HG03095 (cell line): ENCODE data around the gene SERPINE1.
"Not testable (repeated sequence)": the region's sequence is repeated elsewhere in the genome, so short reads cannot be mapped to it uniquely, and the experiment has no call there.

Source experiments
- ATAC-seq: cut with Tn5 transposase; IDR thresholded peaks from one replicate; pipeline ENCODE4 v1.9.1; 2021; ENCODE audit warnings: moderate library complexity; ENCODE audit not compliant: unreplicated experiment

The SERPINE1 gene

DNA sequence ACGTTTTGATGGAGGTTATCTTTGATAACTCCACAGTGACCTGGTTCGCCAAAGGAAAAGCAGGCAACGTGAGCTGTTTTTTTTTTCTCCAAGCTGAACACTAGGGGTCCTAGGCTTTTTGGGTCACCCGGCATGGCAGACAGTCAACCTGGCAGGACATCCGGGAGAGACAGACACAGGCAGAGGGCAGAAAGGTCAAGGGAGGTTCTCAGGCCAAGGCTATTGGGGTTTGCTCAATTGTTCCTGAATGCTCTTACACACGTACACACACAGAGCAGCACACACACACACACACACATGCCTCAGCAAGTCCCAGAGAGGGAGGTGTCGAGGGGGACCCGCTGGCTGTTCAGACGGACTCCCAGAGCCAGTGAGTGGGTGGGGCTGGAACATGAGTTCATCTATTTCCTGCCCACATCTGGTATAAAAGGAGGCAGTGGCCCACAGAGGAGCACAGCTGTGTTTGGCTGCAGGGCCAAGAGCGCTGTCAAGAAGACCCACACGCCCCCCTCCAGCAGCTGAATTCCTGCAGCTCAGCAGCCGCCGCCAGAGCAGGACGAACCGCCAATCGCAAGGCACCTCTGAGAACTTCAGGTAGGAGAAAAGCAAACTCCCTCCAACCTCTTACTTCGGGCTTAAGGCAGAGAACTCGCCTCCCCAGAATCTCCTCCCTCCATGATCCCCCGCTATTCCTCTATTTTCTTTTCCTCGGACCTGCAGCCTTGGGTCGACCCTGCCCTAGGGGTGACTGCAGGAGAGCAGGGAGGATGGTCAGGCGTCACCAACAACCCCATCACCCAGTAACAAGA lies at the start of gene SERPINE1:
TSS of gene SERPINE1 (plus strand) at position 454 of the 809 bp plus-strand sequence. CDS start 1,290 bp downstream, outside the sequence.
- peak; percentile 50 for ATAC-seq

DNA sequence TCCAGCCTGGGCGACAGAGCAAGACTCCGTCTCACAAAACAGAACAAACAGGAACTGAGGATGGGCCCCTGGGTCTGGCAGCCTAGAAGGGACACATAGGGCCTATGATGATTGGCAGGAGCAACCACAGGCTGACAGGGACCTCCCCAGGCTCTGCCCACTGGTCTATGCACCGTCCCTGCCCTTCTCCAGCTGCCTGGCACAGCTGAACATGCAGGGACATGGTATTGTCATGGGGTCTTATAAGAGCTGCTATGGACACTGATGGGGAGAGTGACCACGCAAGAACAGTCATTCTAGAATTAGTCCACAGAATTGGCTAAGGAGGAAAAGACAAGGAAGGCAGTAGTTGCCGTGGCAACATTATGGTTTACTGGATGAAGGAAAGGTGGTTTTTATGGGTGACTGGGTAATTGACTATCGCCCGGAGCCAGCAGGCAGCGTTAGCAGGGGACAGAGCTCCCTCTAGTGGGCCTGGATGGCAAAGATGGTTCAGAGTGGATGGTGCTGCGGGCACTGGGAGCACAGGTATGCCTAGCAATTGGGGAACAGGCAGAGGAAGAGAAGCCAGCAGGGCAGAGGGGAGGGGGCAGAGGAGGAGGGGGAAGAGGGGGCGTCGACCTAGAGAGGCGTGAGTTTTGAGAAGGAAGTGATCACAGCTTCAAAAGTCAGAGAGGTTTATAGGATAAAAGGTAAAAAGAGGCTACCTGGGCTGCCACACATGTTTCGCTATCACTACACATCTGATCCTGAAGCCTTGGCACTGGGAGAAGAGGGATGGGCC lies 49.4 kb upstream of the SERPINE1 start:
- ATAC-seq = peak; percentile 85

DNA sequence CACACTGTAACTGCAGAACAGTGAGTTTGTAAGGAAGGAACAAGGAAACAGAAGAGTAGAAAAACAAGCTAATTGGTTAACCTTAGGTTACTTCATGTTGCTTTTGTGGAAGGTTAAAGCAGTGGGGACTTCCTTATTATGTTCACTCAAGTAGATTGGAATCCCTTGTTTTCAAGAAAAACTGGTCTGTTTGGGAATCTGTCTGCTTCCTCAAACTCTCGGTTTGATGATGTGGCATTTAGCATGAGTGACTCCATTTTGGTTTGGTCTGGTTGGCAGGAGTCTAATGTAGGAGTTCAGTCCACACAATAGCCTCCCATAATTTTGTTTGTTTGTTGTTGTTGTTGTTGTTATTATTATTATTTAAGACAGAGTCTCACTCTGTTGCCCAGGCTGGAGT lies 45.5 kb upstream of the SERPINE1 start:
- no peak for ATAC-seq

DNA sequence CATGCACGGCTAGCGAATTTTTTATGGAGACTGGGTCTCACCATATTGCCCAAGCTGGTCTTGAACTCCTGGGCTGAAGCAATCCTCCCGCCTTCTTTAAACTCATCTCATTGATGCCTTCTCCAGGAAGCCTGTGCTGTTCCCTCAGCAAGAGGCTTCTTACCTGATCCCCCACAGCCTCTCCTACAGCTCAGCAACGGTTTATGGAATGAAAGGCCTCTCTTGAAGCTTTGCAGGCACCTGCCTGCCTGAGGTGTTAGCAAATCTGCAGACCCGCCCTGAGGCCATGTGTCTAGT lies 42.1 kb upstream of the SERPINE1 start:
- no peak for ATAC-seq

DNA sequence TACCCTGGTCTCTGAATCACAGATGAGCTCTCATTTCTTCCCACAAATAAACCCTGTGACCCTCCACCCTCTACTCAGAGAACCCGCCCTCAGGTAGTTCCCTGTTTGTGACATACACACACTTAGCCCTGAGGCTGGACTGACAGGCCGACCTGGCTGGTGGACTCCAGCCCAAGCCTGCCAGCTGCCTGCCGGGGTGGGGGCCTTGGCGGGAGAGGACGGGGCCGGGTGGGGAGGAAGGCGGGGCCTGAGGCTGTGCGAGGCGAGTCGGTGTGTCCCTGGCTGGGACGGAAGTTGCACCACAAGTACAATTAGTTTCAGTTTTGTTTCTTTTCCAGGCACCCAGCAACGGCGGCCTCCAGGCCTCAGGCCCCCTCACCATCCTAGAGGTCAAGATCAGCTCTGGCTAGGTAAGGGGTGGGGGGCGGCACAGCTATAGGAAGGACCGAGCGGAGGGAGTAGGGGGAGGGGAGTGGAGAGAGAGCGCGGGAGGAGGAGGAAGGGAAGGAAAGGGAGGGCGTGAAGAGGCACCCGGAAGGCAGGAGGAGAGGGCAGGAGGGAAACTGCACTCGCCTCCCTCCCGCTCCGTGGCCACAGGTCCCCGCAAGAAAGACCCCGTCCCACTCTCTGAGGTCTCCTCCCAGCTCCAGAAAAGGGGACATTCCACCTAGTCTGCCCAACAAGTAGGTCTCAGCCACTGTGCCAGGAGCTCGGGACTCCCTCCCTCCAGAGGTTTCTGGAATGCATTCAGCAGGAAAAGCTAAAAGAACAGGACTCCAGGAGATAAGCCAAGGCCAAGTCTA lies 41.5 kb upstream of the SERPINE1 start, which contains the start of gene TRIM56:
TSS of gene TRIM56 (plus strand) at position 320 of the 803 bp plus-strand sequence. CDS start 1,832 bp downstream, outside the sequence.
- peak; percentile 85 for ATAC-seq

DNA sequence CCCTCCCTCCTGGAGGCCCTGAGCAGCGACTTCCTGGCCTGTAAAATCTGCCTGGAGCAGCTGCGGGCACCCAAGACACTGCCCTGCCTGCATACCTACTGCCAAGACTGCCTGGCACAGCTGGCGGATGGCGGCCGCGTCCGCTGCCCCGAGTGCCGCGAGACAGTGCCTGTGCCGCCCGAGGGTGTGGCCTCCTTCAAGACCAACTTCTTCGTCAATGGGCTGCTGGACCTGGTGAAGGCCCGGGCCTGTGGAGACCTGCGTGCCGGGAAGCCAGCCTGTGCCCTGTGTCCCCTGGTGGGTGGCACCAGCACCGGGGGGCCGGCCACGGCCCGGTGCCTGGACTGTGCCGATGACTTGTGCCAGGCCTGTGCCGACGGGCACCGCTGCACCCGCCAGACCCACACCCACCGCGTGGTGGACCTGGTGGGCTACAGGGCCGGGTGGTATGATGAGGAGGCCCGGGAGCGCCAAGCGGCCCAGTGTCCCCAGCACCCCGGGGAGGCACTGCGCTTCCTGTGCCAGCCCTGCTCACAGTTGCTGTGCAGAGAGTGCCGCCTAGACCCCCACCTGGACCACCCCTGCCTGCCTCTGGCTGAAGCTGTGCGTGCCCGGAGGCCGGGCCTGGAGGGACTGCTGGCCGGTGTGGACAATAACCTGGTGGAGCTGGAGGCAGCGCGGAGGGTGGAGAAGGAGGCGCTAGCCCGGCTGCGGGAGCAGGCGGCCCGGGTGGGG lies 39.4 kb upstream of the SERPINE1 start:
- ATAC-seq = no peak

DNA sequence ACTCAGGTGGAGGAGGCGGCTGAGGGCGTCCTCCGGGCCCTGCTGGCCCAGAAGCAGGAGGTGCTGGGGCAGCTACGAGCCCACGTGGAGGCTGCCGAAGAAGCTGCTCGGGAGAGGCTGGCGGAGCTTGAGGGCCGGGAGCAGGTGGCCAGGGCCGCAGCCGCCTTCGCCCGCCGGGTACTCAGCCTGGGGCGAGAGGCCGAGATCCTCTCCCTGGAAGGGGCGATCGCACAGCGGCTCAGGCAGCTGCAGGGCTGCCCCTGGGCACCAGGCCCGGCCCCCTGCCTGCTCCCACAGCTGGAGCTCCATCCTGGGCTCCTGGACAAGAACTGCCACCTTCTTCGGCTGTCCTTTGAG lies 38.9 kb upstream of the SERPINE1 start:
- no peak for ATAC-seq

DNA sequence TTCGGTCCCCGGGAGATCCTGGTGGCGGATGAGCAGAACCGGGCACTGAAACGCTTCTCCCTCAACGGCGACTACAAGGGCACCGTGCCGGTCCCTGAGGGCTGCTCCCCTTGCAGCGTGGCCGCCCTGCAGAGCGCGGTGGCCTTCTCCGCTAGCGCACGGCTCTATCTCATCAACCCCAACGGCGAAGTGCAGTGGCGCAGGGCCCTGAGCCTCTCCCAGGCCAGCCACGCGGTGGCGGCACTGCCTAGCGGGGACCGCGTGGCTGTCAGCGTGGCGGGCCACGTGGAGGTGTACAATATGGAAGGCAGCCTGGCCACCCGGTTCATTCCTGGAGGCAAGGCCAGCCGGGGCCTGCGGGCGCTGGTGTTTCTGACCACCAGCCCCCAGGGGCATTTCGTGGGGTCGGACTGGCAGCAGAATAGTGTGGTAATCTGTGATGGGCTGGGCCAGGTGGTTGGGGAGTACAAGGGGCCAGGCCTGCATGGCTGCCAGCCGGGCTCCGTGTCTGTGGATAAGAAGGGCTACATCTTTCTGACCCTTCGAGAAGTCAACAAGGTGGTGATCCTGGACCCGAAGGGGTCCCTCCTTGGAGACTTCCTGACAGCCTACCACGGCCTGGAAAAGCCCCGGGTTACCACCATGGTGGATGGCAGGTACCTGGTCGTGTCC lies 37.9 kb upstream of the SERPINE1 start:
- ATAC-seq = no peak

DNA sequence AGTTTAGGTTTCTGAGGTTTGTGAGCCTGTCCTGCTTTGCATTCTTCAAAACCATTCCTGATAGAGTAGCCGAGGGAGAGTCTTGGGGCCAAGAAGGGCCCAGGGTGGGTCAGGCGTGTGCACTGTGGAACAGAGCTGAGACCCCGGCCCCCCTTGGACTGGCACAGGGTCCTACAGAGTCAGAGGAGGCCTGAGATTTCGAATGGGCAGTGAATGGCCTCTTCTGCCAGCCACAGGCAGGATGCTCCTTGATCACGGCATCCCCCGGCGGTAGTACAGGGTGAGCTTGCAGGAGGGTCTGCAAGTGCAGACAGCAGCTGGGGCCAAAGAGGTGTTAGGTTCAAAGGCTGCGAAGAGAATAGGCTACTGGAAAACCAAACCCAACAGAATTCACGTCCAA lies 37.0 kb upstream of the SERPINE1 start:
- ATAC-seq = no peak

DNA sequence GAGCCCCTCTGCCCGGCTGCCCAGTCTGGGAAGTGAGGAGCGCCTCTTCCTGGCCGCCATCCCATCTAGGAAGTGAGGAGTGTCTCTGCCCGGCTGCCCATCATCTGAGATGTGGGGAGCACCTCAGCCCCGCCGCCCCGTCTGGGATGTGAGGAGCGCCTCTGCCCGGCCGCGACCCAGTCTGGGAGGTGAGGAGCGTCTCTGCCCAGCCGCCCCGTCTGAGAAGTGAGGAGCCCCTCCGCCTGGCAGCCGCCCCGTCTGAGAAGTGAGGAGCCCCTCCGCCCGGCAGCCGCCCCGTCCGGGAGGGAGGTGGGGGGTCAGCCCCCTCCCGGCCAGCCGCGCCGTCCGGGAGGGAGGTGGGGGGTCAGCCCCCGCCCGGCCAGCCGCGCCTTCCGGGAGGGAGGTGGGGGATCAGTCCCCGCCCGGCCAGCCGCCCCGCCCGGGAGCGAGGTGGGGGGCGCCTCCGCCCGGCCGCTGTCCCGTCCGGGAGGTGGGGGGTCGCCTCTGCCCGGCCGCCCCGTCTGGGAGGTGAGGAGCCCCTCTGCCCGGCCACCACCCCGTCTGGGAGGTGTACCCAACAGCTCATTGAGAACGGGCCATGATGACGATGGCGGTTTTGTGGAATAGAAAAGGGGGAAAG lies 34.5 kb upstream of the SERPINE1 start:
- not testable (repeated sequence) for ATAC-seq

DNA sequence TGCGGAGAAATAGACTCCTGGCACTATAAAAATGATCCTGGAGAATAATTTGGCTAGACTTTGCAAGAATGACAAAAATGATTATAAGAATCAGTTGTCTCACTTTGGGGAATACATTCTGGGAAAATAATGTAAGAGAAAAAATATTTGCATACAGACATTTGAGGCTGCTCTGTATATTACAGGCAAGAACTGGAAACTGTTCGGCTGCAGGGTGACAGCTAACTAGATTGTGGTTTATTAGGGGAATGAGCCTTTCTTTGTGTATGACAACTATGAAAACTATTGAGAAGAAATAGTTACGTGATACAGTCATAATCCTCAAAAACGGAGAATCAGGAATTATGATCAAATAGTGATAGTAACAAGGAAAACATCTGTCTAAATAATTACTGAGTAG lies 33.0 kb upstream of the SERPINE1 start:
- no peak for ATAC-seq

DNA sequence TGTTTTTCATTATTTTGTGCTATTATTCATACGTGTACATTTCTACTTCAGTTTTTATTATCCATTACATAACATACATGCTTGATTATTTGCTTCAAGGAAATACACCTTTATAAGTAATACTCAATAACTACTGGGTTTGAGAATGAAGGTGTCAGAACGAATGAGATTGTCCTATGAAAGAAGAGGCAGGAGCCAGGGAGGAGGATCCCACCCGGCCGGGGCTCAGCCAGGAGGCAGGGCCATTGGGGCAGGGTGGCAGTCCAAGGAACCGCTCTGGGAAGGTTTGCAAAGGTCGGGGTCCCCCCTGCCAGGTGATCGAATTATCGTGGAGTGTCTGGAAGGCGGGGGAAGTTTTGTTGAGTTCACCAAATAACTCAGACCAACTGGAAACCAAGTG lies 32.5 kb upstream of the SERPINE1 start:
- ATAC-seq = no peak

DNA sequence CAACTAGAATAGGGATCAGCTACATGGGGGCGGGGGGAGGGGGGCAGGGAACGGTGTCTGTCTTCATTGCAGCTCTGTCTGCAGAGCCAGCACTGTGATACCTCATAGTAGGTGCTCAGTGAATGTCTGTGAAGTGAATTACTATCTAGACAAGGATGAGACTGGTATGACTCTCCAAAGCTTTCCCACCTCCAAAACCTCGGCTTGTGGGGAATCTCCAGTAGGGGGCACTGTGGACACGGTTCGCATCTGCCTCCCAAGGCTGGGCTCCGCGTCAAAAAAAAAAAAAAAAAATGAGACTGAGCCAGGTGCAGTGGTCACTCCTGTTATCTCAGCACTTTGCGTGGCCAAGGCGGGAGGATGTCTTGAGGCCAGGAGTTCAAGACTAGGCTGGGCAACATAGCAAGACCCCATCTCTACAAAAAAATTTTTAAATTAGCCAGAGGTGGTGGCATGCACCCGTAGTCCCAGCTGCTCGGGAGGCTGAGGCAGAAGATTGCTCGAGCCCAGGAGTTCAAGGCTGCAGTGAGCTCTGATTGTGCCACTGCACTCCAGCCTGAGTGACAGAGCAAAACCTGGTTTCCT lies 32.0 kb upstream of the SERPINE1 start:
- no peak for ATAC-seq

DNA sequence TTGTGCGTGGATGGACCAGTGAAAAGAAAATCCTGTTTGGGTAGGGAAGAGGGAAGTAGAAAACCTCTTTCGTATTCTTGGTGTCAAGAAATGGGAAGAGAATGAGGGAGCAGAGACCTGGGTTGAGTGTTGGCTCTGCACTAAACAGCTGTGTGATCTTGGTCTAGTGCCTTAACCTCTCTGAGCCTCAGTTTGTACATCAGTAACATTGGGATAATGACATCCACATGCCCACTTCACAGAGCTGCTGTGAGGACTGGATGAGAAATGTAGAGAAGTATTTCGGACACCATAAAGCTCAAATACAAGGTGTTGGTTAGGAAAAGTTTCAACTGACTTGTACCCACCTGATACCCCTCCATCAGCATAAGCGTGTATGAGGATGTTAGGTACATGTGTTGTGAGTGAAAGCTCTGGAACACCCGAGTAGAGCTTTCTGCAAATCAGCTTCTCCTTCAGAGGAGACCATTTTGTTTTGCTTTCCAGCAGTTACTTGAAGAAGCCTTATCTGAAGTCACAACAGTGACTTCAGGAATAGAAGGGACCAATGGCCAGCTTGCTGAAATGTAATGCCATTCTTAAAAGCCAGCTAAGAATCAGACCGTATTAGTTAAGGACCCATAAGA lies 30.5 kb upstream of the SERPINE1 start:
- ATAC-seq = no peak

DNA sequence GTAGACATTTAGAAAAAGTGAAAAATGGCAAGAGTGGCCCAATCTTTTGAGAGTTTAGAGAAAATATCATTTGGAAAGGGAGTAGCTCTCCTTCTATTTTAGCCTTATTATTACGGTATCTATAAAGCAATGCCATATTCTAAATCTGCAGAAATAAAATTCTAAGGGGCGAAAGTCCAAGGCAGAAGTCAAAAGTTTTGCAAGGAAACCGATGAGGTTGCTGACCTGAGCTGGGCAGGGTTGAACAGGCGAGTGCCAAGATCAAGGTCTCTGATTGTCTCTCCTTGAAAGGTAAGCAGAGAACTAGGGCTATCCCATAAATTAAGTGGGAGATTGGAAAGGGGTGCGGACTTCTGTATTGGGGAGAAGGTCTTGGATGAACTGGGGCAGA lies 30.0 kb upstream of the SERPINE1 start:
- ATAC-seq = no peak

DNA sequence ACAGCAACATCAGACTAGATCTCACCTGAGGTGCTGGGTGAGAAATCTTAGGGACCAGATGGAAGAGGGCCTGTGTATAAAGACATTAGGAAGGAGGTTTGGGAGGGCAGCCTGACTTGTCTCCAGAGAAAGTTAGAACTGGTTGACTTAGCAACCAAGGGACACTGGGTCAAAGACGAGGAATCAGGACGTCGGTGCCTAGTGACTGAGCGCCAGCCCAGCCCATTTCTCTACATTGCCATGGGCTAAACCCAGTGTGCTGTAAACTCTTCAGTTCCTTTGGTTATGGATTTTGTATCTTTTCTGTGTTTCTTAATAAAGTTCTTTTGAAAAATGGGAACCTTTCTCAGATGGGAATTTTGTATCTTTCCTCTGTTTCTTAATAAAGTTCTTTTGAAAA lies 29.3 kb upstream of the SERPINE1 start:
- no peak for ATAC-seq

DNA sequence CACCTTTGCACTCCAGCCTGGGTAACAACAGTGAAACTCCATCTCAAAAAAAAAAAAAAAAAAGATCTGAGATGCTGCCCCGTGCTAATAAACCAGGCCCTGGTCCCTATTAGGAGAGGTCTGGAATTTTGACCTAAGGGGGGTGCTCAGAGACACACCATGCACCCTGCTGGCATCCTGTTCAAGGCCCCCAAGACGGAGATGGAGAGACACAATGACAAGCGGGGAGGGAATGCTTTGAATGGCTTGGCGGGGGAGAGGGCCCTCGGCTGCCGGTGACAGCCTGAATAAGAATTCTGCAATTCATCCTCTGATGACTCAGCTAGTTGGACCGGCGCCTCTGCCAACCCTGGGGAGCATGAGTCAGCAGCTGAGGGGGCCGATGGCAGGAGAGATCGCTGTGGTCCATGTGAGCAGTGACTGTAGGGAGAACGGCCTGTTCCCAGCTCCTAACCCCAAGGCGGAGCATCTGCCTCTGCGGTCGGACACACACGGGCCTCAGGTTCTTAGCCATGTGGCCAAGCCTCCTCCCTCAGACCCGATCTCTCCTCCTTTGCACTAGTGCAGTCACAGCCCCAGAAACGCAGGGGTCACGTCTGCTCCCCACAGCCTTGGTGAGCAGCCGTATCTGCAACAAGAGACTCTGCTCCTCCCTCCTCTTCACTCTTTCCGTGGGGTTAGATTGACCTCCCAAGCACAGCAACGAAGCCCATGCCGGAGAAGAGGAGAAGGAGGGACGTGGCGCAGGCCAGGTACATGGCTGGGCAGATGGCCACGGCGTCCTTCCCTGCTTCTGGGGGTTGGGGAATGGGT lies 26.7 kb upstream of the SERPINE1 start:
- no peak for ATAC-seq
